Gastroesophageal sphincter (tissue), 3 donors: ENCODE measurements around the gene PTF1A.

Experiments used
- CTCF ChIP-seq, 4 experiments: fragments of 200-600 bp in 2 of 4; fragments of 450-650 bp in 2 of 4; sonication (generic) in 1 of 4; IDR thresholded peaks; one replicate each; pipeline ENCODE4 v1.5.1; 2017 to 2019; ENCODE audit warnings: antibody characterized with exemption in 4 of 4, mild to moderate bottlenecking in 2 of 4, moderate library complexity in 2 of 4
- EP300 ChIP-seq: sonication (generic); formaldehyde crosslinking; IDR thresholded peaks from one replicate; pipeline ENCODE4 v1.6.1; 2017; ENCODE audit warnings: antibody characterized with exemption, mild to moderate bottlenecking
- POLR2A ChIP-seq, 2 donors: fragments of 450-650 bp; IDR thresholded peaks; one replicate each; pipeline ENCODE4 v1.6.1; 2017; ENCODE audit warnings: antibody characterized with exemption in 2 of 2, mild to moderate bottlenecking in 2 of 2, moderate library complexity in 1 of 2
- POLR2AphosphoS5 ChIP-seq: sonication (generic); formaldehyde crosslinking; IDR thresholded peaks from one replicate; pipeline ENCODE4 v1.6.1; 2017; ENCODE audit warnings: antibody characterized with exemption

- TF ChIP-seq EP300: no peak
- TF ChIP-seq CTCF (IDR thresholded peaks at IDR 0.05): no peak
- TF ChIP-seq POLR2A (IDR thresholded peaks at IDR 0.05): no peak
- no peak for TF ChIP-seq POLR2AphosphoS5
Measured at GRCh38 chr10:23150610-23151009, 41.5 kb upstream of the PTF1A start.
